GM19351 (cell line): ENCODE data around the gene ELP1.
A peak's percentile ranks its signal among the peaks of the same experiment; 100 is the strongest.

Source experiments
- ATAC-seq: cut with Tn5 transposase; IDR thresholded peaks from one replicate; pipeline ENCODE4 v1.9.1; 2021; ENCODE audit warnings: mild to moderate bottlenecking, moderate library complexity; ENCODE audit not compliant: unreplicated experiment

The ELP1 gene

GRCh38 chr9:108883085-108883484 lies 50.8 kb downstream of the ELP1 start:
- no peak for ATAC-seq

GRCh38 chr9:108882052-108882888 lies 51.7 kb downstream of the ELP1 start:
- no peak for ATAC-seq

- ATAC-seq, result no peak
Observed at GRCh38 chr9:108880738-108881316, 53.1 kb downstream of the ELP1 start.

- ATAC-seq, result no peak
Observed at GRCh38 chr9:108877524-108877923, 56.4 kb downstream of the ELP1 start.

GRCh38 chr9:108876425-108876824 lies 57.5 kb downstream of the ELP1 start:
- ATAC-seq, result no peak

GRCh38 chr9:108874058-108874788 lies 59.7 kb downstream of the ELP1 start:
- ATAC-seq, result peak; percentile 84

DNA sequence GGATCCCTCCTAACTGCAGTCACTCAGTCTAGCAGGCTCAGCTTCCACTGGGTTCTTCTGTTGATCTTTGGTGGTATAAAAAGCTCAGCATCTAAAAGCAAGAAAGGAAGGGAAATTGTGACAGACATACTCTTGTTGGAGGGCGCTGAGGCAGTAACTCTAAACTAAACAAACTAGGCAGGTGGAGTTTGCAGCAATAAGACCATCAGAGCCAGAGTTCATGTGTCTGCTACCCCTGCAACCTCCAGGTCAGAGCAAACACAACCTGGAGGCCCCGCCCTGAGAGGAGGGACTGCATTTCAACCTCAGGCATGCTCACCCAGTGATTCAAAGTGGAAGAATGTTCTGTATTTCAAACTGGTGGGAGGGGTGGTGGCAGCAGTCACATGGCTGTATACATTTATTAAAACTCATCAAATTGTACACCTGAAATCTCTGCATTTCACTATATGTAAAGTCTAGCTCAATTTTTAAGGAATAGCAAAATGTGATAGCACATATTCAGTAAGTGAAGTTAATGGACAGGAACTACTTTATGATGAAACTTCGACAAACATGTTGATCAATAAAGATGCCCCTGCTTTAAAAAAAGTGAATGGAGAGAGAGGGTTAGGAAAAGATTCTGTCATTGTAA lies 64.7 kb downstream of the ELP1 start:
- ATAC-seq, result no peak

GRCh38 chr9:108867829-108868228 lies 66.1 kb downstream of the ELP1 start:
- ATAC-seq, result no peak

DNA sequence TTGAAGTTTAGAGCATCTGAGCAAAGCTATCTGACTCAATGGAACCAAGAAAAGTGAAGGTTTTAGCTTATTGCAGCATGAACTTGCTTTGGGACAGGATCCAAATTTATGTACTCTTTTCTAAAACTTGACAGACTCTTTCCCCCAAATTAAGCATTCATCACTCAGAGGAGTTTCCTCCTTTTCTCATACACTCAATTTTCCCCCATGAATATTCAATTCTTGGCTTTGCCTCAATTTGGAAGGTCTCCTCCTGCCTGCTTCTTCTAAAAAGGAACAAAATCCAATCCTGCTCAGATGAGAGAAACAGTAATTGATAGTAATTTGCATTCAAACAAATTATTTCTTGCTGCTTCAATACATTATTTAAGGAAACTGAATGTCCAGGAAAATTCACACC lies 66.8 kb downstream of the ELP1 start:
- no peak for ATAC-seq

GRCh38 chr9:108866001-108866420 lies 67.9 kb downstream of the ELP1 start:
- ATAC-seq, result no peak

DNA sequence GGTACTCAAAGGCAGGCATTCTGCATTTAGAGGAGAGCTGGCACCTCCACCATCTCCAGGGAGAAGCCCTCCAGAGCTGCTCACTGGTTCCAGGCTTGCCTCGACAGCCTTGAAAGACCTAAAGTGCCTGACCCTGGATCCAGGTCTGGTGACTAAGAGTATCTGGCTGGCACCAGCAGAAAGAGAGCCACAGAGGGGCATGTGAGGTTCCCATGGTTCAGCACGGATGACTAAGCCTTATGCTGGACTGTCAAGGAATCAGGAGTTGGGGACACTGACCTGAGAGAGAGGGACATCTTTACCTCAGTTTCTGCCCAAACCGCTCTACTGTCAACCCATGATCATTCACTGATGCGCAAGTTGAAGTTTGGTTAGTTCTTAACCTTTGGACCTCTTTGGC lies 68.9 kb downstream of the ELP1 start:
- ATAC-seq, result no peak

GRCh38 chr9:108864446-108864845 lies 69.5 kb downstream of the ELP1 start:
- no peak for ATAC-seq

DNA sequence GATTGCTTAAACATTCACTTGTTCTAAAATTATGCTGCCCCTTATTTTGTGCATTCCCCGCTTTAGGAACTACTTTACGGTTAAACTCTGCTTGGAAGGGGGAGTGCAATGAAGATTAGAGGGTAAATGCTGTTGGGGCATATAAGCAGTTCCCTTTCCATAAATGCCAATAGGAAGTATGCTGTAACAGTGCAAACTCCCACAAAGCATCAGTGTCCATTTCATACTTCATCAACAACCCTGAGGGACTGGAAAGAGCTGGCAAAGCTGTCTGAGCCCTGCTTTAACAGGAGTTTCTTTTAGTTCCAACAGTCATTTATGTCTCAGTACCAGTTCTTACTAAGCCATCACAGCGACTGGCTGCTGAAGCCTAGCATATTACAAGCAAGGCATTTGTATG lies 70.0 kb downstream of the ELP1 start:
- no peak for ATAC-seq

- ATAC-seq, result no peak
Observed at GRCh38 chr9:108861997-108862396, 71.9 kb downstream of the ELP1 start, which contains the start of gene ACTL7A. TSS of gene ACTL7A (plus strand) at chr9:108862266. CDS start at chr9:108862323, 57 bp downstream.

GRCh38 chr9:108861464-108861863 lies 72.5 kb downstream of the ELP1 start:
- no peak for ATAC-seq

- ATAC-seq, result no peak
Observed at GRCh38 chr9:108860764-108861163, 73.2 kb downstream of the ELP1 start.

DNA sequence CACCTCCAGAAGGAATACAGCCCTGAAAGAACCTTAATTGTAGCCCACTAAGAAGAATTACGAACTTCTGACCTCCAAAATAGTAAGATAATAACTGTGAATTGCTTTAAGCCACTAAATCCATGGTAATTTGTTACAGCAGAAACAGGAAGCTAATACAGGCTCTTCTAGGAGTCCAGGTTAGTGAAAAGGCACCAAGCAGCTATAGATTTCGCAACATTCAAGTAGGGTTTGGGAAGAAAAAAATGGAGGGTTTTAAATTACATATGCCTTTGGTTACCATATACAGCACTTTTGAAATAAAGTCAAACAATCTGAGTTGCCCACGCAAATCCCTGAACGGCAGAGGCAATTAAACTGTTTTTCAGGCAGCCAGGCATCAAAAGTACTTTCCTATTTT lies 73.6 kb downstream of the ELP1 start:
- ATAC-seq, result no peak

- ATAC-seq, result peak; percentile 72
Observed at GRCh38 chr9:108859459-108860114, 74.3 kb downstream of the ELP1 start.

GRCh38 chr9:108857572-108857971 lies 76.4 kb downstream of the ELP1 start:
- no peak for ATAC-seq

GRCh38 chr9:108855888-108856287 lies 78.0 kb downstream of the ELP1 start, which contains the start of gene ACTL7B:
TSS of gene ACTL7B (minus strand) at chr9:108855986. CDS start at chr9:108855930, 56 bp downstream.
- ATAC-seq, result no peak

DNA sequence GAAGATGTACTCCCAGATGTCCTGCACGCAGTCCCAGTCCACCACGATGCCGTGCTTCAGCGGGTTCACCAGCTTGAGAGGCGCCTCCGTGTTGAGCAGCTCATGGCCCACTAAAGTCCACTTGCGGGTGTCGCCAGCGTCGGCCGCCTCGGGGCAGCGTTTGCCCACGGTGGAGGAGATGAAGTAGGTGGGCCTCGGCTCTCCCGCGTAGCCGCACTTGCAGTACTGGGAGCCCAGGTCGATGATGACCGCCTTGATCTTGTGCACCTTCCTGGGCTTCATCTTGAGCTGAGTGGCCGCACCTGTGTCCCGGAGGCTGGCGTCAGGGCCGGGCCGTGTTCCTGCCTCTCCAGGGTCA lies 78.4 kb downstream of the ELP1 start:
- no peak for ATAC-seq
